ENCODE measurements around the gene GPR35.
"Not testable (repeated sequence)": the region's sequence is repeated elsewhere in the genome, so short reads cannot be mapped to it uniquely, and the experiment has no call there.

The GPR35 gene

DNA sequence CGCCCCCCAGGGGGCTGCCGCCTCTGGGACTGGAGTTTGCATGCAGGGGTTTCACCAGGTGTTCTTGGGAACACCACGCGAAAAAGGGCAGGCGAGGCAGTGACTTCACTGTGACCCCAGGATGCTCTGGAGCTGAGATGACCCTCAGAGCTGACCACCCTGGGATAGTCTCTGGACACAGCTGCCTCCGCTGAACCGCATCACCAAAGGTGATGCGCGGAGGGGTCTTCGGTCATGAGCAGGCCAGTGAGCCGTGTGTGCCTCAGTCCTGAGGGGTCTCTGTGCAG lies 17.5 kb downstream of the GPR35 start:
- no peak for DNase-seq

GRCh38 chr2:240643093-240643810 lies 18.0 kb downstream of the GPR35 start:
- no peak for DNase-seq

DNA sequence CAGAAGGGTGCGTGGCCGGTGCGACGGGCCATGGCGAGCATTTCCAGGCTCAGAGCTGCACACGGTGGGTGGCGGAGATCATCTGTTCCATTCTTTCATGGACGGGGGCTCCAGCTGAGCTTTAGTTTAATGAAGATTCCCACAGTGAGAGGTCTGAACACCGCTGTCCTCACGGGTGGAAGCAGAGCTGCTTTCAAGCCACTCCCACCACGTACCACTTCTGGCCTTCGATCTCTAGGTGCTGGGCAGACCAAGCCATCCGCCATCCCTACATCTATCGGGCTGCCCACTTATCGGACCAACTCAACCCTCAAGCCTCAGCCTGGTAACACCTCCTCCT lies 18.5 kb downstream of the GPR35 start:
- DNase-seq, result no peak

DNA sequence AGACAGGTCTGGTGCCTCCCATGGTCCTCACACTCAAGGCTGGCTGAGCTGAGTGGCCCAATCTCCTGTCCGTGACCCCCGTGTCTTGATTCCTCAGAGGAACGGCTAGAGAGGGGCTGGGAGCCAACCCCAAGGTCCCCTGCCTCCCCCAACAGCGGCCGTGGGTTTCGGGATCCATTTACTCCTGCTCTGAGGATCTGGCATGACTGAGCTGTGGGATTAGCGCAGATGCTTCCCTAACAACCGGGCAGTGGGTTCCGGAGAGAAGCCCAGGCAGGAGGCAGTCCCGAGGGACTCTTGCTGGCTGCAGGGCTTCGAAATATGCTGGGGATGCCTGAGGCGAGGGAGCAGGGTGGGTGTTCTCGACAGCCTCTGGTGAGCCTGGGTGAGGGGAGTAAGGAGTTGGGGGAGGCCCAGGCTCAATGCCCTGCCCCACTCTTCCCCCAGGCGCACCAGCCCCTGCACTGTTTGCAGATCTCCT lies 18.9 kb downstream of the GPR35 start:
- DNase-seq, result no peak

DNA sequence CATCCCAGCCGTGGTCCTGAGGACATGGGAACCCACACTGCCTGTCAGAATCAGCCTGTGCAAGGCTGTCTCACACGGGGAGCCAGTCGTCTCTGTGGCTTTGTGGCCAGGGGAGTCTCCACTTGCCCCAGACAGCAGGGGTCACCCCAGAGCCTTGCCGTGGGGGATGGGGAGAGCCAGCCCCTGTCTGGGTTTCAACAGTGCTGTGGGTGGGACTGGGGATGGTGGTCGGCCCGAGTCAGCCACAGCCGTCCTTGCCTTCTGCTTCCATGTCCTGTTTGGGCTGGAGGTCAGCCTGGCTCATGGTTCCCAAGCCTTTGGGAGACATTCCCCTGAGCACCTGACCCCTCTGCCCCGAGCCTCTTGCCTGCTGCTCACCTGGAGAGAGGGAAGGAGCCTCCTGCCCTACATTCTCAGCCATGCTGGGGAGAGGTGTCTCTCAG lies 19.6 kb downstream of the GPR35 start:
- no peak for DNase-seq

DNA sequence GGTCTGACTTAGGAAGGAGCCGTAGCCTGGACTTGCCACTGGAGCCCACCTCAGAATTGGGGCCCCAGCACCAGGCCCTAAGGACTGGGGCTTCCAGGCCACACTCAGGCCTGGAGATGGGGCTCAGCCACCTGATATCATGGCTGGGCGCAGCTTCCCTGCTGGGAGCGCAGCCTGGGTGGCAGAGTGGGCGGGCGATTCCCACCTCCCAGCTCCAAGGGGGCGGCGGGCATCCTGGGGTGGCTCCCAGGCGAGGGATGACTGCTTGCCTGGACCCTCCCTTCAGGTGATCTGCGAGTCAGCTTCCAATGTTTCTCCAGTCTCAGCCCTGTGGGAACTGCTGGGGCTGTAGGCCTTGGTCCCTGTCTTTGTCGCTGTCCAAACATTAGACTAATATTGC lies 20.1 kb downstream of the GPR35 start:
- no peak for DNase-seq

DNA sequence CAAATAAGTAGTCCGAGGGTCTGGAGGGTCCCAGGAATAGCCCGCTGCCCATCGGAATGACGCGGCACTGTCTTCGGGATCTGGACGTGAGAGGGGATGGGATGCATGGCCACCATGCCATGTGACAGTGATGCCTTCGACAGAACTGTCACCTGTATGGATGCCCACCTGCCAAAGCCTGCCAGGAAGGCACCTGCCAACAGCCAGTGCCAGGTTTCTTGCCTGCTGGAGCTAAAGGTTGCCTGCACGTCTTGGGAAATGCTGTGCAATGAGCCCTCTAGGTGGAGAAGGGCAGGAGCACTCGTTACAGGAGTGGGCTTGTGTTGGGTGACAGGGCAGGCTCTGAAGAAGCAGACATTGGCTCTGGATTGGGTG lies 20.5 kb downstream of the GPR35 start:
- no peak for DNase-seq

- DNase-seq, result no peak
Measured at GRCh38 chr2:240646176-240646899, 21.1 kb downstream of the GPR35 start.

DNA sequence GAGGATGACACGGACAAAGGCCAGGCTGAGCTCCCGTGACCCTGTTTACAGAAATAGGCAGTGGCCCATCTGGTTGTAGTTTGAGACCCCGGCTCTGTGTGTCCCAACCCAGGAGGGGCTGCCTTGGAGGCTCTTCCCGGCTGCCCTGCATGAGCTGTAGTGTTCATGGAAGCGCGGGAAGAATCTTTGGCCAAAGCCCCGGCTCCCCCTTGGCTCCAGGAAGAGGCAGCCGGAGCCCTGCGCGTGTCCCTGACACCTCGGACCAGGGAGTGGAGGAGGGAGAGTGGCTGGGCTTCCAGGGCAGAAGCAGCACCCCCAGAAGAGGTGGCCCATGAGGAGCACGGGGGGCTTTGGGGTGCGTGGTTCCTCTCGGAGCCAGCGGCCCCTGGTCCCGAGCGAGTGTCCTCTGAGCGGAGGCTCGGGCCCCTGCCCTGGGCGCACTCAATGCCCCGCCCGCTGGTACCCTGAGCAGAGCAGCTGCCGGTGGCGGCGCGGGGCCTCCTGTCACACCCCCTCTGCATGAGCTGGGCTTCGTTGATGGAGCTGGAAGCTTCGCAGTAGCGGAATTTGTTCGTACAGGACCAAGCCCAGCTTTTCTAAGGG lies 21.7 kb downstream of the GPR35 start:
- DNase-seq, result no peak

DNA sequence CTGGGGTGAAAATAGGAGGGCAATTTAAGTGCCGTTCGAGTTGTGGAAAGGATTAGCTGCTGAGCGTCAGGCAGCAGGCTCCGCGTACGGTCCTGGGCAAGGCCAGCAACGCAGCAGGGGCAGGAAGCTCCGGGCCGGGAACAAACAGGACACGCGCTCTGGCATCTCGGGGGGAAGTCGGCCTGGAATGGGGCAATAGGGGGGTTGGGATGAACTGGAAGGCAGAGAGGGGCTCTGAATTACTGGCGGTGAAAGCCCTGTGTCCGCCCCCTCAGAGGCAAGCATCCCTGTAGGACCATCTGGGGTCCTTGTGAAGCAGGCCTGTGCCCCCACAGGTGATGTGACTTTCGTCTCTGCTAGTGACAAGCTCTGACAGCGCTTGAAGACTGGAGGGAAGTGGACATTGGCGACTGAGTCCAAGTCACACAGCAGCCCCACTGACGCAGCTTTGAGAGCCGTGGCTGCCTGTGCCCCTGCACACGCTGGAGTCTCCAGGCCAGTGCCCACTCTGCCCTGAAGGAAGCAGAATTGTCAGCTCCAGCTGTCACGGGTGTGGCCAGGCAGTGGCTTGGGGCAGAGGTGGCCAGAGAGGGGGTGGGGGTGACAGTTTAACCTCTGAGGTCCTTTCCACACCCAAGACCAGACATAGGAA lies 22.3 kb downstream of the GPR35 start:
- DNase-seq, result no peak

DNA sequence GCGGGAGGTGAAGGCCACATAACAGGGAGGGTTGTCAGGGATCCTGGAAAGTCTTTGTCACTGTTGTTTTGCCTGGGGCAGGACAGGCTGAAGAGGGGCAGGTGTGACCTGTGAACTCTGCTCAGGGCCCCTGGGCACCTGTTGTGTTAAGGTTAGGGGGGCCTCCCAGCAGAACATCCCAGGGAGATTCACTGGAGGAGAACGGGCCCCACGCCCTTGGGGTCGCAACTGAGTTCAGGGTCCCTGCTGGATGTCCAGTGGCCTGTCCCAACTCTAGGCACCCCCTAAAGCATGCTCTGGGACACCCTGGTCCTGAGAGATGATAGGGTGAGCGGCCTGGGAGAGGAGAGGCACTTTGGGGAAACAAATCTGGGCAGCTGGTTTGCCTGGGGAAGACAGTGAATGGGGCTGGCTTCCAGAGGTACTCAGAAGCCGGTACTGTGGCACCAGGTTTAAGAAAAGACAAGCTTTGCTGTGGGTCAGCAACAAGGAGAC lies 22.9 kb downstream of the GPR35 start:
- DNase-seq, result no peak

GRCh38 chr2:240648650-240649275 lies 23.5 kb downstream of the GPR35 start:
- no peak for DNase-seq

DNA sequence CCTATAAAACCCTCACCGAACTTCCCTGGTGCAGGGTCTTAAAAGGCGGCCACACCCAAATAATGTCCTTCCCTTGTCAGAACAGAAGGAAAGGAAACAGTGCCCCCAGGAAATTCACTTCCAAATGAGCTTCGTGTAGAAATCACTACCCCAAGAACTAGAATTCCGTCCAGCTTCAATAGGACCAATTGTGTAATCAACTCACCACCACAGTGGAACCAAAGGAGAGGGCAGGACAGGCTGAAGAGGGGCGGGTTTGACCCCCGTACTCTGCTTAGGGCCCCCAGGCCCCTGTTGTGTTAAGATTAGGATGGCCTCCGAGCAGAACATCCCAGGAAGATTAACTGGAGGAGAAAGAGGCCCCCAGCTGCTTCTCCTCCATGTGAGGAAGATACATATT lies 24.1 kb downstream of the GPR35 start:
- DNase-seq, result no peak

DNA sequence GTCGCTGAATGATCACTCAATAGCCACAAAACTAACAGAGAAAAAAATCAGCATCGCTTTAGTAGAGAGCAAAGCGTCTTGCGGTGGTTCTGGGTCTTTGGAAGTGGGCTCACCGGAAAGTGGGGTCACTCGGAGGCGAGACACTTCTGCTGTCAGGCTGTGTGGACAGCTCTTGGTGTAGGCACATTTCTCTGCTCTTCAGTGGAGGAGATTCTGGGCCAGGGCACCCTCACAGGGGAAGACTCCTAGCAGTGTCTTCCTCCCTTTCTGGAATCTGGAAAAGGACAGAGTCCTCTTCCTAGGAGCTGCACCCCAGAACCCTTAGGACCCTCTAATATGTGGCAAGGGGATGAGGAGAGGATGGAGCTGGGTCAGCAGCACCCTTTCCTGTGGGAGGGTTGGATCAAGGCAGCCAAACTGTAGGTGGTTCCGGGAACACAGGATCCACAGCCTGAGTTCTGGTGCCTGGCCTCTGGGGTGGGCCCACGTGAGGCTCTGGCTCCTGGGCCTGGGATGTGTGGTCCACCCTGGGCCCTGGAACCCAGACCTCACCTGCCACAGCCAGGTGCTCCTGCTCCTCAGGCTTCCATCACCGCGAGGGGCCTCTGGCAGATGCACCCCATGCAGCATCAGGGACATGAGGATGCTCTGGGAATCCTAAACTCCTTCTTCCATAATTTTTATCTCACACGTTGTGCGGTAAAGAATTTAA lies 25.1 kb downstream of the GPR35 start:
- no peak for DNase-seq

DNA sequence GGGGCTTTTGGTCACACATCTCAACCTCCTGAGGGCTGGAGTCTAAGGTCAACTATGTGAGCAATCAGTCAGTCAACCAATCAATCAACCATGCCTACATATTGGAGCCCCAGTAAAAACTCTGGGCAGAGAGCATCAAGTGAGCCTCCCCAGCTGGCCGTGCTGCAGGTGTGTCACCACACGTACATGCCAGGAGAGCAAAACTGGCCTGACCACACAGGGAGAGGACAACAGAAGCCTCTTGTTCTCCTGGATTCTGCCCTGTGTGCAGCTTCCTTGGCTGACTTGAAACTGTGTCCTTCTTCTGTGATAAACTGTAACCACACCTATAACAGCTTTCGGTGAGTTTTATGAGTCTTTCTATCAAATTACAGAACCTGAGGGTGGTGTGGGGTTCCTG lies 25.9 kb downstream of the GPR35 start:
- DNase-seq, result no peak

GRCh38 chr2:240655931-240656886 lies 30.9 kb downstream of the GPR35 start:
- no peak for DNase-seq

GRCh38 chr2:240659883-240660282 lies 34.6 kb downstream of the GPR35 start:
- DNase-seq, result not testable (repeated sequence)

DNA sequence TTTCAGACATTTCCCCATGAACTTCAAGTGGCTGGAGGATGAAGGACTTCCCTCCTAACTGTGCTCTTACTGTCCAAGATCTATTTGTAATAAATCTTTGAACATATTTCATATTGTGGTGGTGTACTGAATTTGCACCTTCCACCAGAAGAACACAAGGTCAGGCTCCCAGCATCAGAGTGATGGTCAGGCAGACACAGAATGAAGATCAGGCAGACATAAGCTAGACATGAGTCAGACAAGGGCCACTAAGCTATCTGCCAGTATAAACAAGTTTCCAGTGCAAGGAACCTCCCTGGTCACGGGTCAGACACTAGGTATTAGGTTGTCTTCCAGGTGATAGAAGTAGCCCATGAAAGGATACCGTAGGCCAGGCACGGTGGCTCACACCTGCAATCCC lies 37.4 kb downstream of the GPR35 start:
- DNase-seq, result no peak

GRCh38 chr2:240663546-240664190 lies 38.4 kb downstream of the GPR35 start:
- no peak for DNase-seq

- no peak for DNase-seq
Measured at GRCh38 chr2:240664622-240665021, 39.3 kb downstream of the GPR35 start.

GRCh38 chr2:240670402-240670801 lies 45.1 kb downstream of the GPR35 start:
- no peak for DNase-seq
